Activated CD4-positive, CD25-positive, alpha-beta regulatory T cell treated with anti-CD3 and anti-CD28 coated beads, Interleukin-2, amount 50 U/mL, for 24 hours (primary cell): ENCODE measurements around the gene GPC6.

ENCODE experiments used
- ATAC-seq, 2 donors: fragments of 150-1000 bp; cut with Tn5 transposase; one replicate each; pipeline ENCODE4 v1.10.0; 2021; ENCODE audit warnings: mild to moderate bottlenecking in 1 of 2, moderate library complexity in 1 of 2

The GPC6 gene

GRCh38 chr13:94073007-94073744 lies 846.6 kb downstream of the GPC6 start:
- ATAC-seq, result no peak

GRCh38 chr13:94079876-94080275 lies 853.3 kb downstream of the GPC6 start:
- ATAC-seq, result no peak

- ATAC-seq, result no peak
Observed at GRCh38 chr13:94080527-94080926, 853.9 kb downstream of the GPC6 start.

GRCh38 chr13:94087100-94087499 lies 860.5 kb downstream of the GPC6 start:
- ATAC-seq, result no peak

DNA sequence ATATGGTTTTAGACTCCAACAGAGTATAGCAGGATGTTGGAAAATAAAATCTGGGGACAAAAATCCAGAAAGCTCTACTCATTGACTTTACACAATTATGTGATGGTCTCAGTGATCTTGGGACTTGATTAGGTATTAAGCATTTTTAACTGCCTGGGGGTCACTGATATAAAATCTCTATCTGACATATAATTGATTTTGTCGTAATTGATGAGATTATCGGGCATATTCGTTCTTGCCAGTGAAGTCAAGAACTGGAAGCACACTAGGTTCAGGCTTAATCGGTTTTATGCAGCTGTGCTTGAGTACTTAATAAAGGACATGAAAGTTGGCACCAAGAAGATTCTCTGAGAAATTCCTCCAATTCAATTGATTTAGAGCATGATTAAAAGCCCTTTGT lies 862.1 kb downstream of the GPC6 start:
- no peak for ATAC-seq

GRCh38 chr13:94090773-94091480 lies 864.3 kb downstream of the GPC6 start:
- ATAC-seq, result no peak

GRCh38 chr13:94093652-94094315 lies 867.2 kb downstream of the GPC6 start:
- no peak for ATAC-seq

GRCh38 chr13:94109715-94110374 lies 883.2 kb downstream of the GPC6 start:
- no peak for ATAC-seq

DNA sequence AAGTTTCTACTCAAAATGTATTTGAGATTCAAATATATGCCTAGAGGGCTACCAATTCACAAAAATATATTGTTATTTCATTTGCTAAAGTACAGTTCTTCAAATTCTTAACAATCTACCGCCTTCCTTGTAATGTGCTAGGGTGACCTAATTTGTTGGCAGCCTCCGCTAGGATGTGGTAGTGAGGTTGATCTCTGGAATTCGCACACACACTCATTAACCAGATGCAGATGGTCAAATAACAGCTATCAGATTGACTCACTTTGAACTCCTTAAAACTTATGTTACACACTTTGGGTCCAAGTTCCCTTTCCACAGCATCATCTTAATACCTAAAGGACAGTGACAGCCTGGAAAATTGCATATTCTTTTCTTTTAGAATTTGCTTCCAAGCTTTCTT lies 885.6 kb downstream of the GPC6 start:
- no peak for ATAC-seq

DNA sequence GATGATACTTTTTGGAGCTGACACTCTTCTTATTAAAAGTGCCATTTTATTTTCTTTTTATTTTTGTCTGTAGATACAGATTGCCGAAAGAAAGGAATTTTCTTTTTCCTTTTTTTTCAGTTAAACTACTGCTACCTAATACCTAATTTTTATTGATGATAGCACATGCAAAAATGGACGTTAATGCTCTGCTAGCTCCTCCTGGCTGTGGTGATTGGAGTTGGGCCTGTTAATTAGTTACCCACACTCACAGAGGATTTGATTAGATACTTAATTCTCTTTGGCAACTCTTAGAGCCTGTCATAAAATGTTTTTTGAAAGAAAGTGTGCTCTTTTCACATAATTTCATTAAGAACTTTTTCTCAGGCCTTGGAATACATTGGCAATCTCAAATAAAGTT lies 886.1 kb downstream of the GPC6 start:
- ATAC-seq, result no peak

GRCh38 chr13:94113245-94113644 lies 886.6 kb downstream of the GPC6 start:
- no peak for ATAC-seq

DNA sequence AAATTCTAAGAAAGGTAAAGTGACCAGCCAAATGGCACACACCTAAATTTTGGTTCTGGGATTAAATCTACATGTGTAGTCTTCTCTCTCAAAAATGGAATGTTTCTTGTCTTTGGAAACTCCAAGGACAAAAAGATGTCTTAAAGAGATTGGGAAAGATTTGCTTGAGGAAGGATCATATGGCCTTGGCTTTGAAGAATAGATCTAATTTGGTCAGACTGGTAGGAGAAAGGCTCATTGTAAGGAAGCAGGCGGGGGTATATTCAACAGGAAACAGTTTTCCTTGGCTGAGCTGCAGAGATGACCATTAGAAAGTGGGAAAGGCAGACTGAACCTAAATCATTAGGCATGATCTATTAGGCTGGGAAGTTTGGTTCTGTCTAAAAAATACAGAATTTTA lies 887.6 kb downstream of the GPC6 start:
- no peak for ATAC-seq

GRCh38 chr13:94115054-94115453 lies 888.4 kb downstream of the GPC6 start:
- ATAC-seq, result no peak

GRCh38 chr13:94119360-94119936 lies 892.8 kb downstream of the GPC6 start:
- no peak for ATAC-seq

DNA sequence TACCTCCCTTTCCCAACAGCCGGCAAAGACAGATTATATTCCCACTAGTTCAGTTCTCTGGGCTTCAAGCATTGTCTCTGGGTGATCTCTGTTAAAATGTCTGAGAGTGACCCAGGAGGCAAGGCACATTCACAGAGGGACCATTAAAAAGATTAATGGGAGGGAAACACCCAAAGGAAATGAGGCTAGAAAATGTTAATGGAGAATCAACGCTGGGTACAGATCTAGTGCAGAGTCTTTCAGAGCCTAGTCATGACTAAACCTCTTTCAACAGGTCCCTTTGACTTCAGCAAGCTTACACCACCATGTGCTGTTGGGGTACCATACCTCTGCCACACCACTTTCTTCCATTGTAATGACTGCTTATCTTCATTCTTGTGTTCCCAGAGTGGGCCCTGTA lies 894.3 kb downstream of the GPC6 start:
- no peak for ATAC-seq

DNA sequence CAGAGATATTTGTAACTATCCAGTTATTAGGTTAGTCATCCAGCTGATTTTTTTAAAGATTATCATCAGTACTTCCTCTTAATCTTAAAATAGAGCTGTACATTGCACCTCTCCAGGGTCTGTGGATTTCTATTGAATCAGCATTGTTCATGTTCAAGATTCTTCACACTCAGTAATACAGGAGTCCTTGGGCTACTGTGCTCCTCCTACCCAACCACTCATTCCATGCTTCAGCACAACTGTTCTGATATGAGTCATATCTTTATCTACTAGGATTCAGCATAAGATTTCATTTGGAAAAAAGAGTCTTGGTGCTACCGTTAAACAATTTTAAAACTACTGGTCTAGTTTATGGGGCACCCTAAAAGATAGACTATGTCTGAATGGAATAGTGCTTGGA lies 895.1 kb downstream of the GPC6 start:
- no peak for ATAC-seq

DNA sequence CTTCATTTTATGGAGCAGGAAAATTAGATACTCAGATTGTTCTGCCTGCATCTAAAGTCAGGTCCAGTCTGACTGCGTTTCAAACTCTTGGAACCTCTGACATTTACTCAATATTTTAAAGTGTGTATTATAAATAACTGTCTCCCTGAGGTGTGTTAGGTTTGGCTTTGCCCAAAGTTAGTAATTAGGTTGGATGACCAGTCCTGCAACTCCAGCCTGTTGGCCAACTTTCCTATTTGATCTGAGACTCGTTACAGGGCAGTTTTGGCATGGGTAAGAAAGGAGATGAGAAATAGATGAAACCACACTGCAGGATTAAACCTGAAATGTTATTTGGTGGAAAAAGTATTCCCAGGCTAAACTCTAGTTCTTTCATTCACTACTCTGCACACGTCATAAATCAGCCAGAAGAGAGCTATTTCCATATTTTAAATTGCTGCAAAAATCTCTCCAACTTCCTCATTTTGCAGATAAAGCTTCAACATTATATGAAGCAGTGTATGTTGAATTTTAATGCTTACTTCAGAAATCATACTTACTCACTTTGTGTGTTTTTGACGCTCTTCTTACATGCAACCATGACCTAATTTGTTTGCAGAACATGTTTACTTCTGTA lies 895.8 kb downstream of the GPC6 start:
- no peak for ATAC-seq

DNA sequence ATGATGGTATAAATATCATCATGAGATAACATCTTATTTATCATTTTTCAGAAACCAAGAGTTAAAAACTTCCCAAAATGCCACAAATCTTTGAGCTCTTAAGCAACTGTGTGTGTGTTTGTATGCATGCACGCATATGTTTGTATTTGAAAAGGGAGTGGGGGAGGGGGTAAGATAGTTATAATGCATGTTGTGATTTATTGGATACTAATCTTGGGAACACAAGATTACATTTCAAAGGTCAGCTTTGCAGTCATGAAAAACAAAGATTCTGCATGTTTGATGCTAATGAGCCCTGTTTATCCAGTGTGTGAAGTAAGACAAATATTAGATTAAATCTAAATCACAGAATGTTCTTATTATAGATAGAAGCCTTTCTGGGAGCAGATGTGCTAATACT lies 897.0 kb downstream of the GPC6 start:
- ATAC-seq, result no peak

- no peak for ATAC-seq
Observed at GRCh38 chr13:94128430-94128829, 901.8 kb downstream of the GPC6 start.

DNA sequence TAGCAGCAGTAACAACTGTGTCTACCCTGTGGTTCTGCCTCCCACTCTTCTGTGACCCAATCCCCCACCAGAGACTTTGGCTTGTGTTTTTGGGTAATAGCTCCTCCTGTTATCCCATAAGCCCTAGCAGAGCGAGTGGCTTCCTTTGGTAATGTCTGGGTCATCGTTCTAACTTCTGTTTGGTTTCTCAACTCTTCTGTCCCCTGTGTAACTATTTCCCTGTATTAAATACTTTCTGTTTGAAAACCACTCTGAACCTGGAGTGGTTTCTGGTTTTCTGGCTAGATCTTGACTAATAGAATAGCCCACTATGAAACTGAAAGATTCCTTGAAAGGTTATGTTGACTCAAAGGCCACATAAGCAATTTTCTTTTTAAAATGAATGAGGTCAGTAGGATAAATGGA lies 902.9 kb downstream of the GPC6 start:
- peak in 1 of 2 donors; percentile 33 for ATAC-seq

DNA sequence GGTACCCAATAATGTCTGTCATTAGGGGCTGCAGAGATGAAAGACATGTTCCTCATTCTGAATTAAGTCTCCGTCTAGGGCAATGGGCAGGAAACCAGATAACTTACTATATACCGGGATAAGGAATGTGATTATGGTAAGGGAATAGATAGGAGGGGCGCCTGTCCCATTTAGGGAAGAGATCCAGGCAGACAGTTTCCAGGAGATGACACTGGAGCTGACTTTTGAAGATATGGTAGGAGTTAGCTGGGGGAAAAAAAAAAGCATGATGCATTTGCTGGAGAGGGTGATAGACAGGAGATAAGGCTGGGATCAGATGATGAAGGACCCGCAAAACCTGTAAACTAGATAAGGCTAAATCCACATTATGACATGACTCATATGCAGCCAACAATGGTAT lies 912.2 kb downstream of the GPC6 start:
- no peak for ATAC-seq

DNA sequence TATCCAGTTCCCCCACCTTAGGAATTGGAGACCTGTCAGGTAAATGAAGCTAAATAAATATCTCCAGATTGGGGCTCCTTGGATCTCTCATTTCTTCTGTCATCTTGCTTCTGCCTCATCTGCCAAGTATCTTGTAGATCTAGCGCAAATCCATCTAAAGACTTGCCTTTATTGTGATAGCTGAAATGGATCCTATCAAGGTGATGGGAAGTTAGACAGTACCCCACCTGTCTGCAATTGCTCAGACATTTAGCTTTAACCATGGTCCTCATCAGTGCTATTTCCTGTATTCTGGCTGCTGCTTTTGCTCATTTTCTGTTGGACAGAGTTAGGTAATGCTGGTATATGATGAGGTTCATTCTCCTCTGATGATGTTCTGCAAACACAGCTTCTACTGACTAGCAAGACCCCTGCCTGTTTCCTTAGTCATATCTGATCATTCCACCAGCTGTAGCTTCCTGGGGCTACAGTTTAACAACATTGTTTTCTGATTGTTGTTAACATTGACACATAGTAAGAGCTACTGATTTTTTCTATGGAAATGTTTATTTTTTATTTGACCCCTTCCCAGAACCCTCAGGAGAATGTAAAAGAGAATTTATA lies 912.9 kb downstream of the GPC6 start:
- ATAC-seq, result peak in 1 of 2 donors; percentile 17
